SK-N-SH treated with all-trans-retinoic acid at 6 μM for 48 hours (cell line): ENCODE data around the gene TTC28.

ENCODE experiments used
- OSR1 ChIP-seq: fragments of 250-450 bp; sonication (Bioruptor Pico); IDR thresholded peaks from 2 replicates; pipeline ENCODE4 v1.8.0; 2022; ENCODE audit warnings: moderate library complexity, mild to moderate bottlenecking, inconsistent platforms
- RARB ChIP-seq: fragments of 250-450 bp; sonication (Bioruptor Pico); IDR thresholded peaks from 2 replicates; pipeline ENCODE4 v1.8.0; 2021; ENCODE audit warnings: mild to moderate bottlenecking, moderate library complexity
- TF ChIP-seq, protein P1 (sequence below): fragments of 250-450 bp; sonication (Bioruptor Pico); IDR thresholded peaks from 2 replicates; pipeline ENCODE4 v1.5.1; 2021; ENCODE audit warnings: mild to moderate bottlenecking, moderate library complexity

DNA sequence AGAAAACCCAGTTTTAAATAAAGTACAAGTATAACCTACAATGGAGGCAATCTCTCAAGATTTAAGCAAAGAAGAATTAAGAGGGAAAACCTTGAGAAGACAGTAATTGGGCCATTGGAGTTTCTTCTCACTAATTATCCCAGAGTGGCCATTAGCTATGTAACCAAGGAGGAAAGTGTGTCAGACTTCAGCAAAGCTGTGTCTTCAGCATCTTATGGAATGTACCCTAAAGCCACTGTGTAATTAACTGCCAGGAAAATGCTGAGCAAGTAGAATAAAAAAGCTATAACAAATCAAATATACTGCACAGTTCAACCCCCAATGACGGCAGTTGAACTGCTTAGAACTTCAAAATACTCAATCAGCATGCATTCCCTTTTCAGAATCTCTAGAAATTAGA, 261.6 kb downstream of the TTC28 start:
- TF ChIP-seq, protein P1, sequence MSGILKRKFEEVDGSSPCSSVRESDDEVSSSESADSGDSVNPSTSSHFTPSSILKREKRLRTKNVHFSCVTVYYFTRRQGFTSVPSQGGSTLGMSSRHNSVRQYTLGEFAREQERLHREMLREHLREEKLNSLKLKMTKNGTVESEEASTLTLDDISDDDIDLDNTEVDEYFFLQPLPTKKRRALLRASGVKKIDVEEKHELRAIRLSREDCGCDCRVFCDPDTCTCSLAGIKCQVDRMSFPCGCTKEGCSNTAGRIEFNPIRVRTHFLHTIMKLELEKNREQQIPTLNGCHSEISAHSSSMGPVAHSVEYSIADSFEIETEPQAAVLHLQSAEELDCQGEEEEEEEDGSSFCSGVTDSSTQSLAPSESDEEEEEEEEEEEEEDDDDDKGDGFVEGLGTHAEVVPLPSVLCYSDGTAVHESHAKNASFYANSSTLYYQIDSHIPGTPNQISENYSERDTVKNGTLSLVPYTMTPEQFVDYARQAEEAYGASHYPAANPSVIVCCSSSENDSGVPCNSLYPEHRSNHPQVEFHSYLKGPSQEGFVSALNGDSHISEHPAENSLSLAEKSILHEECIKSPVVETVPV (CRISPR knock-in tag): no peak
- no peak for TF ChIP-seq RARB
- no peak for TF ChIP-seq OSR1
